Activated CD4-positive, alpha-beta T cell treated with anti-CD3 and anti-CD28 coated beads for 4 hours (primary cell): ENCODE data around the gene NSUN6.
"Not testable (repeated sequence)": the region's sequence is repeated elsewhere in the genome, so short reads cannot be mapped to it uniquely, and the experiment has no call there.

Experiments used
- DNase-seq, 2 donors: peaks; one replicate each; pipeline ENCODE4 v3.0.0-alpha.2; 2020

The NSUN6 gene

GRCh38 chr10:18607503-18608378, 43.6 kb downstream of the NSUN6 start:
- DNase-seq = no peak

- DNase-seq = no peak
Observed at GRCh38 chr10:18606051-18606695, 45.2 kb downstream of the NSUN6 start.

GRCh38 chr10:18601321-18601720, 50.1 kb downstream of the NSUN6 start:
- no peak for DNase-seq

GRCh38 chr10:18599392-18599791, 52.0 kb downstream of the NSUN6 start:
- no peak for DNase-seq

- no peak for DNase-seq
Observed at GRCh38 chr10:18594574-18595156, 56.7 kb downstream of the NSUN6 start.

- DNase-seq = not testable (repeated sequence)
Observed at GRCh38 chr10:18591141-18591540, 60.2 kb downstream of the NSUN6 start.

GRCh38 chr10:18586637-18587036, 64.8 kb downstream of the NSUN6 start:
- not testable (repeated sequence) for DNase-seq

- DNase-seq = no peak
Observed at GRCh38 chr10:18583575-18584270, 67.7 kb downstream of the NSUN6 start.

GRCh38 chr10:18582803-18583202, 68.6 kb downstream of the NSUN6 start:
- no peak for DNase-seq

GRCh38 chr10:18577823-18578685, 73.3 kb downstream of the NSUN6 start:
- no peak for DNase-seq

- no peak for DNase-seq
Observed at GRCh38 chr10:18576586-18576985, 74.8 kb downstream of the NSUN6 start.

- no peak for DNase-seq
Observed at GRCh38 chr10:18572959-18573561, 78.3 kb downstream of the NSUN6 start.

- no peak for DNase-seq
Observed at GRCh38 chr10:18571780-18572179, 79.6 kb downstream of the NSUN6 start.

- DNase-seq = no peak
Observed at GRCh38 chr10:18571076-18571475, 80.3 kb downstream of the NSUN6 start.

GRCh38 chr10:18570386-18570785, 81.0 kb downstream of the NSUN6 start:
- DNase-seq = not testable (repeated sequence)

- DNase-seq = no peak
Observed at GRCh38 chr10:18567343-18567856, 84.0 kb downstream of the NSUN6 start.

GRCh38 chr10:18566177-18566576, 85.2 kb downstream of the NSUN6 start:
- no peak for DNase-seq

GRCh38 chr10:18565006-18565405, 86.4 kb downstream of the NSUN6 start:
- no peak for DNase-seq

GRCh38 chr10:18563003-18563726, 88.2 kb downstream of the NSUN6 start:
- DNase-seq = no peak

- no peak for DNase-seq
Observed at GRCh38 chr10:18561861-18562551, 89.4 kb downstream of the NSUN6 start.
